Neuron (in vitro differentiated cells): ENCODE data around the gene ACSL6.

Experiments
- H2AFZ ChIP-seq: one replicate; pipeline ENCODE4 v1.6.1; 2013; ENCODE audit warnings: low read depth, mild to moderate bottlenecking, inconsistent platforms, low read length, moderate library complexity
- H3K27me3 ChIP-seq: one replicate; pipeline ENCODE4 v1.6.1; 2013; ENCODE audit warnings: low read length; ENCODE audit not compliant: insufficient read depth
- H3K36me3 ChIP-seq: one replicate; pipeline ENCODE4 v1.6.1; 2013; ENCODE audit warnings: low read length; ENCODE audit not compliant: insufficient read depth
- H3K4me1 ChIP-seq: one replicate; pipeline ENCODE4 v1.6.1; 2013; ENCODE audit warnings: low read length; ENCODE audit not compliant: insufficient read depth
- H3K4me3 ChIP-seq: 2 replicates; pipeline ENCODE4 v1.5.1; 2013; ENCODE audit warnings: mild to moderate bottlenecking, low read length, moderate library complexity
- H3K9me3 ChIP-seq: one replicate; pipeline ENCODE4 v1.6.1; 2013; ENCODE audit warnings: low read length

Gene ACSL6

DNA sequence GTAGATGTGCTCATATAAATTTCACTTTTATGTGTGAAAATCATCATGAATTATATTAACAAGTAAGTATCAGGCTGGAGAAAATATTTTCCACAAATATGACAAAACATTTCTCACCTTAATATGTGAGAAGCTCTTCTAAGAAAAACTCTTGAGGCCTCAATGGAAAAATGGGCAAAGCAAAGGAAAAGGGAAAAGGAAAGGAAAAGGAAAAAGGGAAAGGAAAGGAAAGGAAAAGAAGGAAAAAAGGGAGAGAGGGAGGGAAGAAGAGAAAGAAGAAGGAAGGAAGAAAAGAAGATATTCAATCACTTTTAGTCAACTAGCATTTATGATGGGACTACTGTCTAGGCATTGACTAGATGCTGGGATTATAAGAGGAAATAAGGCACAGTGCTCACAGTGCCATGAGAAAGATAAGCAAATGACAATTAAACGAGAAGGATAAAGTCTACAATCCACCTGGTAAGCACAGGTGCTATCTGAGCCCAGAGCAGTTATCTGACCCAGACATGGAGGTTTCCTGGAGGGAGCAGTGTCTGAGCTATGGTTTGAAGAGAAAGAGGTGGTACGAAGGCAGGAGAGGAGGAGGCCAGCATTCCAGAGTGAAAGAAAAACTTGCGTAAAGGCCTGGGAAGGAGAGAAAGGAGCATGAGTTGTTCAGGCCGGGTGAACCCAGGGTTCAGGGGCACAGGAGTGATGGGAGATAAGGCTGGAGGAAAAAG is 18.3 kb upstream of the ACSL6 start:
- no peaks in the 10 kb centered on the region for H3K27me3 ChIP-seq
- H3K9me3 ChIP-seq: no peaks in the 10 kb centered on the region
- H3K4me1 ChIP-seq: no peaks in the 10 kb centered on the region
- no peak overlapping the region for H2AFZ ChIP-seq
- H3K36me3 ChIP-seq: no peaks in the 10 kb centered on the region
- H3K4me3 ChIP-seq: no peak overlapping the region

DNA sequence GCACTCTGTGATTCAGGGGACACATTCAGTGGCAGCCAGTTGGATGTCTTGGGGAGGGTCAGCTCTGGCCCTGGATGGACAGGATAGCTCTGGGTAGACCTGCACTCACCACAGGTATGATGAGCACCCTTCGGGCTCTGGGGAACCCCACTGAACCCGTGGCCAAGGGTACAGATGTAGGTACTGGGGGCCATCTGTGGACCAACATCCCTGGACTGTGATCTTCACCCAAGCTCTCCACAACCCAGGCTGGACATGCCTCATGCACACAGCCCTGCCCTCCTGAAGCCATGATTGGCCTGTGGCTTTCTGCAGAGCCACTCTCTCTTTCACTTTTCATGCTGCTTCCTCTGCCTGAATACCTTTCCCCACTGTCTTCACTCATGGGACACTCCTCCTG is 15.6 kb upstream of the ACSL6 start:
- no peaks in the 10 kb centered on the region for H3K36me3 ChIP-seq
- H3K27me3 ChIP-seq: no peaks in the 10 kb centered on the region
- H3K4me1 ChIP-seq: no peaks in the 10 kb centered on the region
- no peaks in the 10 kb centered on the region for H3K9me3 ChIP-seq
- H2AFZ ChIP-seq: no peak overlapping the region
- H3K4me3 ChIP-seq: no peak overlapping the region

DNA sequence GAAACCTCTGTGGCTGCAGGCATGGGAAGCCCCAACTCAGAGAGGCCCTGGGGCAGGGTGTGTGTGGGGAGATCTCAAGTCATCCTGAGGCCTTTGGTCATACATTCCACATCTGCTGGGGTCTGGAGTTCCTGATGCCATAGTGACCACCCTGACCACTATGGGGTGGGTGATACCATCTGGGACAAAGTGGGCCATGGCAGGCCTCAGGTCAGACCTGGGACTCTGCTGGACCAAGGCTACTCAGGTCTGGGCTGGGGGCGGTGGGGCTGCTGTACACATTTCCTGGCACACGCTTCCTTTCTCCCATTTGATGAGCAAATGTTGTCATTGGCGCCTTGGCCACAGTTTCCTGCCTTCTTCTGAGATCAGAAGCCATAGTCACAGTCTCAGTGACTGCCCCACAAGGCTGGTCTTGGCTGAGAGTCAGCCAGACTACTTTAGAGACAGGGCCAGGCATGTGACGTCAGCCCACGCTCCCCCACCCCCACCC is 15.1 kb upstream of the ACSL6 start:
- no peaks in the 10 kb centered on the region for H3K9me3 ChIP-seq
- H3K27me3 ChIP-seq: no peaks in the 10 kb centered on the region
- H3K4me1 ChIP-seq: no peaks in the 10 kb centered on the region
- H3K4me3 ChIP-seq: no peak overlapping the region
- H3K36me3 ChIP-seq: no peaks in the 10 kb centered on the region
- no peak overlapping the region for H2AFZ ChIP-seq

DNA sequence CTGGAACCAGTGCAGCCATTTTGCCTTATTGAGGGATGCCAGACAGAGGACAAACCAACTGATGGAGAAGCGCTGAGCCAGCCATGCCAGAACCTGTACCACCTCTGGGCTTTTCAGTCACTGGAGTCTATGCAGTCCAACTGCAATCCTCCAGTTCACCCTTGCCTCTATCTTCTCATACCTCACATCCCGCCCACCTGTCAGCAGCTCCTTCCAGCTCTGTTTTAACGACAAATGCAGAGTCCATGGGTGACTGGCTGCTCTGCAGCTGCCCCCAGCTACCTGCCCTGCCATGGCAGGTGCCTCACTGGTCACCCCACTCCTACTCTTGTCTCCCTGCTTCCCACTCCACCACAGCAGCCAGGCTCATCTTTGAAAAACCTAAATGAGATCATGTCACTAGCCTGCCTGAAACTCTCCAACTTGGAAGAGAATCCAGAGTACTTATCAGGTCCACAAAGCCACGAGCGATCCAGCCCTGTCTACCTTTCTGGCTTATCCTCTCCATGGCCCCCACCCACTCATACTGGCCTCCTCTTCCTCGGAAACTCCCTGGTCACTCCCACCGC is 14.0 kb upstream of the ACSL6 start:
- Histone ChIP-seq H3K36me3 (no peaks in the 10 kb centered on the region), H3K4me1 (no peaks in the 10 kb centered on the region), H3K4me3 (no peak overlapping the region), H3K27me3 (no peaks in the 10 kb centered on the region), H3K9me3 (no peaks in the 10 kb centered on the region), H2AFZ (no peak overlapping the region)

DNA sequence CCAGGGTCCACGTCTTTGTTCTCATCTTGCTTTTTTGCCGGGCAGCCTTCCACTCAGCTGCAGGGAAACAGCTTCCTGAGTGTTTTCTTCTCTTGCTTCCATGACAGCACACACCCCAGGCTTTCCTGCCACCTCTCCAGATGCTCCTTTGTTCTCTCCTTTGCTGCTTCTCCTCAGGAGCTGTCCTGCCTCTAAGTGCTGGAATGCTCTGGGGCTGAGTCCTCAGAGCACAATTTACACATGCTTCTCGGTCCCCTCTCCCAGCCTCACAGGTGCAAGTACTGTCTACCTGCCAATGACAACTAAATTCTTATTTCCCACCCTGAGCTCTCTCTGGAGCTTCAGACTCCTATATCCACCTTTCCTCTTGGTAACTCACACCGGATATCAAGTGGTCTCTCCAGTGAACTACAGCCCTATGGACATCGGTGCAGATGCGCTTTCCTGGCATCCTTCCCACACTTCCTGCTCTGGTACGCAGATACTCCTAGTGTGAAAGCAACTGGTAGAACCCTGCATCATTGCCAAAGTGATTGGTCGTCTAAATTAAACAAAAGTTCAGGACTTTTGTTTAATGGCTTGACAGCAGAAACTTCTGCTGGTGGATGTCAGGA is 13.4 kb upstream of the ACSL6 start:
- Histone ChIP-seq H2AFZ (no peak overlapping the region), H3K27me3 (no peaks in the 10 kb centered on the region), H3K9me3 (no peaks in the 10 kb centered on the region), H3K36me3 (no peaks in the 10 kb centered on the region), H3K4me1 (no peaks in the 10 kb centered on the region), H3K4me3 (no peak overlapping the region)

DNA sequence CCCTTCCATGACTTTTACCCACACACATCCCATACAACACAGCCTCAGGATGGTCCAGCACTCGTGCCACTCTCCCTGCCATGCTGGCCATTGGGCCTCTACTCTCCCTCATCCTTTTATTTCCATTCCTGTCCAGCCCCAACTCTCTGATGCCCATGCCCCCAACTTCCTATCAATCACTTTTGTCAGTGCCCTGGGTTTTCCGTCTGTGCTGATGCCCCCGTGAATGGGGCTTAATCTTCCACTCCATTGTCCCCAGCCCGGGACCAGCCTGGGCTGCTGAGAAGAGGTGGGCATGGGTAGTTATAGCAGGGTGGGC is 12.6 kb upstream of the ACSL6 start:
- no peaks in the 10 kb centered on the region for H3K4me1 ChIP-seq
- H3K9me3 ChIP-seq: no peaks in the 10 kb centered on the region
- H2AFZ ChIP-seq: no peak overlapping the region
- H3K27me3 ChIP-seq: peaks cover 4% of the 10 kb centered on the region
- no peak overlapping the region for H3K4me3 ChIP-seq
- no peaks in the 10 kb centered on the region for H3K36me3 ChIP-seq

DNA sequence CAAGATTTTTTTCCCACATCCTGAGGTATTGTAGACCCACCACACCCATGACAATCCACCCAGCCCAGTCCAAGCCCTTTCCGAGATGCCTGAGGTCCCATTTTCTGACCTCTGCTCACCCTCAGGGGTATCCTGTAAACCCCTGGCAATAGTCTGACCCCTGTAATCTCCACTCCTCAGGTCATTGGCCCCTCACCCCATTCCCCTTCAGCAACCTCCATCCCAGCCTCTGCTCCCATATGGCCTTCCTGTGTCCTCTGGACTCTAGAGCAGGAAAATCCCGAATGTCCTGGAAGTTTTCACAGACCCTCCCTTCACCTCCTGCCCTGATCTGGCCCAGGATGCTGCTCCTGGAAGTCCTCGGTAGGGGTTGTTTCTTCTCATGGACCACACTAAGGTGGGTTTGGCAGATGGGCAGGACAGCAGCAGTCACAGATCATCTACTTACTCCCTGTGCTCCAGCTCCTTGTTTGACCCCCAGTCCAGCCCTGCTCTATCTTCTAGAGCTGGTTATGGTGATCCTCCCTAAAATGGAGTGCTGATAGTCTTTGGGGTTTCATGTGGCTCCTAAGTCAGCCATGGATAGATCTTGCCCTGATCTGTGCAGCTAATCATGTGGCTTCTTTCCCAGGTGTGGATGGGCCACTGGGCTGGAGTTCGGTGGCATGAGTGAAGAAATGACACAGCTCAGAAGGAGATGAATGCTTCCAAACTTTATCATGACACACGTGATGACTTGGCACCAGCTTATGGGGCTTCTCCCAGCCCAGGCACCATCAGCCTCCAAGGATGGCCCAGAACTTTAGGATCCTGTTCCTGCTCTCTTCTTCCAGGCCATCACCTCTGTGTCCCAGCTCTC is 12.0 kb upstream of the ACSL6 start:
- Histone ChIP-seq H3K36me3 (no peaks in the 10 kb centered on the region), H3K4me3 (no peak overlapping the region), H2AFZ (no peak overlapping the region), H3K4me1 (no peaks in the 10 kb centered on the region), H3K9me3 (no peaks in the 10 kb centered on the region), H3K27me3 (peaks cover 5% of the 10 kb centered on the region)

DNA sequence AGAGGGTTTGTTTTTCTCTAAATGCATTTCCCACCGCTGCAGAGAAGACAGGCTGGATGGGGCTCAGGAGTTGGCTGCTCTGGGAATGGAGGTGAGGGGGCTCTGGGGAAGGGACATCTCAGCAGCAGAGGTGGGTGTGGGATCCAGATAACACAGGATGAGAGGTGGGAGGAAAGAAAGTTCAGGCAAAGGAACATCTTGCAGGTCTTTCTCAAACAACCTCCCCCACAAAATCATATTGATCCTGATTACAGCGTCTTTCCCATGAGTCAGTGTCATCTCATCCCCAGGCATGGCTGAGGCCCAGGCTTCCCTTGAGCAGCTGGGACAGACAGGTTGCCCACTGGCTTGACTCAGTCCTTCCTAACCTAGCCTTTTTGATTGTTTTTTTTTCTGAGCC is 11.3 kb upstream of the ACSL6 start:
- no peaks in the 10 kb centered on the region for H3K9me3 ChIP-seq
- H3K4me3 ChIP-seq: no peak overlapping the region
- H3K4me1 ChIP-seq: no peaks in the 10 kb centered on the region
- no peak overlapping the region for H2AFZ ChIP-seq
- no peaks in the 10 kb centered on the region for H3K36me3 ChIP-seq
- peaks cover 5% of the 10 kb centered on the region for H3K27me3 ChIP-seq

DNA sequence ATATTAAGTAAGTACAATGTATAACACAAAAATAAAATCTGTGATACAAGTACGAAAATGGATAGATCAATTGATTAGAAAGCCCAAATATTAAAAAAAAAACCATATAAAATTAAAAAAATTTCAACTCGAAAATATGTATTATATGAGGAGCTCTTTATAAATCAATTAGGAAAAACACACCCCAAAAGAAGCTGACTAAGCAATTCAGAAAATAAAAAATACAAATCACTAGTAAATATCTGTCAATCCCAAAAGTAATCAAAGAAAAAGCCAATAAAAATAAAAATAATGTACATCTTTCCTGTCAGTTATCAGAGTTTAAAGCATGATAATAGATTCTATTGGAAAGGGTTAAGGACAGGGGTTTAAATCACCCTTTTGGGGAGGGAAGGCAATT is 10.2 kb upstream of the ACSL6 start:
- H3K4me3 ChIP-seq: no peak overlapping the region
- no peaks in the 10 kb centered on the region for H3K9me3 ChIP-seq
- peaks cover 5% of the 10 kb centered on the region for H3K27me3 ChIP-seq
- H2AFZ ChIP-seq: no peak overlapping the region
- H3K36me3 ChIP-seq: no peaks in the 10 kb centered on the region
- H3K4me1 ChIP-seq: no peaks in the 10 kb centered on the region

DNA sequence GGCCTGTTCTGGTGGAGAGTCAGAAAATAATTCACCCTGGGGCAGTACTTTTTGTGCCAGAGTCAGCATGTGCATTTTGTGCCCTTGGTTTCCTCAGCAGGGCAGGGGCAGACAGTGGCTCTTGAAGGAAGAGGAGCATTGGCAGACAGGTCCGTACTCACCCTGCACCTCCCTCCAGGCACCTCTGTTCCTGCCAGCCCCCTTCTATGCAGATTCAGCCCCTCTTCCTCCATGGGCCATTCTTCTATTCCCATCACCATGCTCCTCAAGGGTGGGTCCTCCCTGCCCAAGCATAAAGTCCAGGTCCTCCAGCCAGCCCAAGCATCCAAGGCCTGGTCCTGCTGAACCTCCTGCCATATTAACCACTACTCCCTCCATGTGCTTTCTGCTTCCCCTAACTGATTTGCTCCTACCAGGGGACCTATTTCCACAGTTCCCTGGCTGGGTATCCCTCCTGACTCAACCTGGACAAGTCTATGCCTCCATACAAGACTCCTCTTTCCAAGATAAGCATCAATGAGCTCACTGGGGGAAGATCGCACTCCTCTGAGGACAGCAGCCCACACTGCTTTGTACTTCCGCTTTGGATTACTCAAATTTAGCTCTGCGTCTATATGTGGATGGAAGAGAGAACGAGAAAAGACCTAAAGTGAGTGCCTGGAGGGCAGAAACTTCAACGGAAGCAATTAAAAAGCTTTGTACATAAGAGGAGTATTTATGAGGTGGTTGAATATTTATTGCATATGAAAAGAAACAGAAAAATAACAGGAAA is 9.3 kb upstream of the ACSL6 start:
- H3K36me3 ChIP-seq: no peaks in the 10 kb centered on the region
- H3K9me3 ChIP-seq: no peaks in the 10 kb centered on the region
- no peaks in the 10 kb centered on the region for H3K4me1 ChIP-seq
- H2AFZ ChIP-seq: no peak overlapping the region
- H3K4me3 ChIP-seq: no peak overlapping the region
- peaks cover 5% of the 10 kb centered on the region for H3K27me3 ChIP-seq

DNA sequence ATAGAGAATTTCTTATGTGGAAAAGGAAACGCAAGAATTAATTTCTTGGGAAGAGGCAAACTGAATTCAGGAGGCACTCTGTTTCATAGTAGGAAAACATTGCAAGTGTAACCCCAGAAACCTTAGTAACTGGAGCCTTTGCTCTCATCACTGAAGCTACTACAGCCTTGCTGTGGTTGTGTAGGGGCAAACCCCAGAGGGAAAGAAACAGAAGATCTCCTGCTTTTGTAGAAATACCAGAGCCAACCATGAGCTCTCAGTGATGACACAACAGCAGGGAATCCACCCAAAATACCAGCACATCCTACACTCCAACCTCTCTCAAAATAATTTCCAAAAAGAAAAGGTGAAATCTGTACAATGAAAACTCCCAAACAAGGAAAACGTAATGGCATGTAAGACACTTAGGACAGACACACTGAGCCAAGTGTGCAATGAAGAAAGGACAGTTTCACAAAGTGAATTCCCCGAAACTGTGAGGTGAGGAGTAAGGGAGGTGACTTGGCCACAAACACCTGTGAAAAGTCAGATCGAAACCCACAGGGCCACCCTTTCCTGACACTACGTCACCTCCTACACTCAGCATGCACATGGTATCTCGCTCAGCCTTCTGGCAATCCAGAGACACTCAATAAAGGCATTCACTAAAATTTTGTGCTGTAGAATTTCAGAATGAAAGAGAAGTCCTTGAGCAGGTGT is 8.5 kb upstream of the ACSL6 start:
- Histone ChIP-seq H3K4me1 (no peaks in the 10 kb centered on the region), H3K9me3 (no peaks in the 10 kb centered on the region), H3K27me3 (peaks cover 5% of the 10 kb centered on the region), H2AFZ (no peak overlapping the region), H3K36me3 (no peaks in the 10 kb centered on the region), H3K4me3 (no peak overlapping the region)

DNA sequence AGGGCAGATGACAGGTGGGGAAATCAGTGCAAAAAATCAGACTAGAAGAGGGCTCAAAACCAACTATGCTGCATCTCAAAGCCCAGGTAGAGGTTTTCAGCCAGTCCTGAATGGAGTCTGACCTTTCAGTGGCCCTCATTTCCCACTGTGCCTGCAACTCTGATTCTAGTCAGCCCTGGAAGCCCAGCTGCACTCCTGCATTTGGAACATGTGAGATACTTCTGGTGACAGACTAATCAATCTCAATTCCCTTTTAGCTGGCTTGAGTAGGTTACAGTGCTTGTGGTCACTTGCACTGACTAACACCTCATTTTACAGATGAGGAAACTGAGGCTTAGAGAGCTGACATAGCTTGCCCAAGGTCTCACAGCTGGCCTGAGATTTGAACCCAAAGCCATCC is 7.9 kb upstream of the ACSL6 start:
- Histone ChIP-seq H3K9me3 (no peaks in the 10 kb centered on the region), H3K4me3 (no peak overlapping the region), H3K4me1 (no peaks in the 10 kb centered on the region), H3K27me3 (peaks cover 5% of the 10 kb centered on the region), H3K36me3 (no peaks in the 10 kb centered on the region), H2AFZ (no peak overlapping the region)
